ENCODE results near the gene FAM184B.

The FAM184B gene

GRCh38 chr4:17614416-17615299 lies 166.8 kb downstream of the FAM184B start, which contains the start of gene MED28:
Gene MED28, plus strand, starts transcription at chr4:17614641. Its CDS starts 14 bp downstream, at chr4:17614655.
- no peaks in the 10 kb centered on the region for H3K9me3 ChIP-seq (ENCODE audit: control insufficient read depth, insufficient read depth, low read depth, low read length)
- H3K36me3 ChIP-seq (ENCODE audit: control insufficient read depth in 2 of 2, insufficient read depth in 1 of 2, low read length in 2 of 2), result peaks cover 0 to 33% of the 10 kb centered on the region in 2 experiments; a peak in 1 of 3 replicates
- H3K4me1 ChIP-seq (ENCODE audit: control insufficient read depth, insufficient read depth, low read length), result no peaks in the 10 kb centered on the region
- H3K27ac ChIP-seq (ENCODE audit: extremely low read depth, low read depth, low read length), result peak within 1 kb of the TSS; percentile 4; the same call in 1 of the 2 replicates
- CTCF ChIA-PET, result interaction anchor here (0.9 kb wide), 1 partner anchor 203 kb away, joined by 3 read pairs; no protein-coding TSS in a partner anchor
- H3K4me3 ChIP-seq (ENCODE audit: low read depth, low read length), result peak within 1 kb of the TSS; percentile 80
- POLR2A ChIA-PET, result interaction anchor here (0.6 to 2.0 kb wide), 4 partner anchors 11 to 196 kb away, joined by 3 to 10 read pairs (median 3); partner anchors contain the start of genes DCAF16 and NCAPG
- TF ChIP-seq ZBTB17 (tag by site-specific recombination; IDR thresholded peaks at IDR 0.05) (peak; percentile 46; the same call in 1 of the 2 replicates), YY2 (tag by site-specific recombination; IDR thresholded peaks at IDR 0.05) (0 out of 2 replicates have a peak, but pooled peaks have one; percentile 29), PRDM10 (tag by site-specific recombination; IDR thresholded peaks at IDR 0.05) (peak; percentile 46; the same call in 1 of the 2 replicates), SP7 (tag by site-specific recombination; IDR thresholded peaks at IDR 0.05) (0 out of 2 replicates have a peak, but pooled peaks have one; percentile 28), ZBTB11 (tag by site-specific recombination; conservative IDR thresholded peaks at IDR 0.05; ENCODE audit: low read depth) (peak; percentile 60; the same call in 1 of the 2 replicates), PRDM6 (tag by site-specific recombination; IDR thresholded peaks at IDR 0.05) (no peak), ZNF426 (tag by site-specific recombination; IDR thresholded peaks at IDR 0.05) (no peak), ZNF544 (tag by site-specific recombination; IDR thresholded peaks at IDR 0.05) (no peak), ZNF366 (tag by site-specific recombination; conservative IDR thresholded peaks at IDR 0.05) (peak; percentile 48), ZNF341 (tag by site-specific recombination; IDR thresholded peaks at IDR 0.05; ENCODE audit: low read depth) (peak; percentile 56), CTCF (tag by site-specific recombination; IDR thresholded peaks at IDR 0.05) (no peak), ZNF518A (tag by site-specific recombination; conservative IDR thresholded peaks at IDR 0.05; ENCODE audit: low read depth) (0 out of 2 replicates have a peak, but pooled peaks have one; percentile 11), ZNF391 (tag by site-specific recombination; IDR thresholded peaks at IDR 0.05; ENCODE audit: borderline replicate concordance, low read depth) (no peak), ZNF645 (tag by site-specific recombination; IDR thresholded peaks at IDR 0.05) (no peak), ZFHX2 (tag by site-specific recombination; conservative IDR thresholded peaks at IDR 0.05) (peak; percentile 59), ZNF157 (tag by site-specific recombination; IDR thresholded peaks at IDR 0.05) (no peak)
